Stimulated activated CD4-positive, alpha-beta T cell treated with anti-CD3 and anti-CD28 coated beads, Interleukin-2, amount 100 ng/mL, for 4 hours (primary cell): ENCODE results near the gene ANKMY1.

ENCODE experiments used
- DNase-seq: peaks from one replicate; pipeline ENCODE4 v3.0.0-alpha.2; 2020; ENCODE audit warnings: low read depth

ANKMY1 gene

DNA sequence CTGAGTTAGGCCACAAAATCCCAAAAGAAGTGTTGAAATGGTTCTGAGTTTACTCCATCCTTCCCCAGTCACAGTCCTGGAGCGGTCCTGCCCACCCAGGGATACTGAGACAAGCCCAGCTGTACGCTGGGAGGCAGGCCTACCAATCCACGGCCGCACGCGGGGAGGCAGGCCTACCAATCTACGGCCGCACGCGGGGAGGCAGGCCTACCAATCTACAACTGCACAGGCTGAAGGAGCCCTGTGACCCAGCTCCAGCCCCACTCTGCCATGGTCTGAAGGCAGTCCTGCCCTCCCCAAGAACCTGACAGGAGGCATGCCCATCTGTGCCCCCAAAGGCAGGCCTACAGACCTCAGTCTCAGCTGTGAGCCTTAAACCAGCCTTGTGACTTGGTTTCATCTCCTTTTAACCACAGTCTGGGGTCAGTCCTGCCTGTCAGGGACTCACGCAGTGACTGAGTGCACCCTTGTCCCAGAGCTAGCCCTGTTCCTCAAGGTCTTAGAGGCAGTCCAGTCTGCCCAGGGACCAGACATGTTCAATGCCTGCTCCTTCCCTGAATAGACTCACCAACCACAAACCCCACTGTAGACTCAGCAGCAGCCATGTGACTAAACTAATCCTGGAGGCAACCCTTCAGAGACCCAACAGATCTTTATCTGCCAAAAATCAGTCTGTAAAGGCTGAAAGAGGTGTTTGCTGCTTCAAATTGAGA, 85.6 kb downstream of the ANKMY1 start:
- no peak for DNase-seq

DNA sequence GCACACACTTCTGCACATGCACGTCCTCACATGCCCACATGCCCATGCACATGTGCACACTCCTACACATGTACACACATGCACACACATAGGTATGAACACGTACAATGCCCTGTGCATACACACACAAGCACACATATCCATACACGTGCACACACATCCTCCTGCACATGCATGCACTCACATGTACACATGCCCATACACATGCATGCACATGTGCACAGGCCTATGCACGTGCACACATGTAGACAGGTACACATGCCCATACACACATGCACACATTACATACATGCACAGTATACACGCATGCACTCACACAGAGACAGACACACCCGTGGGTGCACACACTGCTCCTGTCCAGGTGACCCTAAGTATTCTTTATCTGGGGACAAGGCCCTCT, 88.0 kb downstream of the ANKMY1 start:
- no peak for DNase-seq

DNA sequence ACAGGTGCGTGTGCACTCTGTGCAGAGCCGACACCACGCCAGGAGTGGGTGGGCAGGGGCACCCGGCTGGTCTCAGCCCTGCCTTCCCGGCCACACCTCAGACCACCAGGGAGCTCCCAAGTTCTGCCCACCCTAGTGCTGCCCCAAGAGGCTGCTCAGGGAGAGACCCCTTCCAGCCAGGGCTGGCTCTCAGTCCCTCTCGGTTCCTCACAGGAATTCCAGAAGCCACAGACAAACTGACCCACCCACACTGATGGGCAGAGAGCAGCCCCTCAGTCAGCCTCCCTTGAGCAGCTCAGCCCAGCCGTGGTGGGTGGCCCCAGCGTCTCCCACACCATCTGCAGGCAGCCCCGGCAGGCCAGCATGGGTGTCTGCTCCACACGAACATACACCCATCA, 88.5 kb downstream of the ANKMY1 start:
- no peak for DNase-seq

DNA sequence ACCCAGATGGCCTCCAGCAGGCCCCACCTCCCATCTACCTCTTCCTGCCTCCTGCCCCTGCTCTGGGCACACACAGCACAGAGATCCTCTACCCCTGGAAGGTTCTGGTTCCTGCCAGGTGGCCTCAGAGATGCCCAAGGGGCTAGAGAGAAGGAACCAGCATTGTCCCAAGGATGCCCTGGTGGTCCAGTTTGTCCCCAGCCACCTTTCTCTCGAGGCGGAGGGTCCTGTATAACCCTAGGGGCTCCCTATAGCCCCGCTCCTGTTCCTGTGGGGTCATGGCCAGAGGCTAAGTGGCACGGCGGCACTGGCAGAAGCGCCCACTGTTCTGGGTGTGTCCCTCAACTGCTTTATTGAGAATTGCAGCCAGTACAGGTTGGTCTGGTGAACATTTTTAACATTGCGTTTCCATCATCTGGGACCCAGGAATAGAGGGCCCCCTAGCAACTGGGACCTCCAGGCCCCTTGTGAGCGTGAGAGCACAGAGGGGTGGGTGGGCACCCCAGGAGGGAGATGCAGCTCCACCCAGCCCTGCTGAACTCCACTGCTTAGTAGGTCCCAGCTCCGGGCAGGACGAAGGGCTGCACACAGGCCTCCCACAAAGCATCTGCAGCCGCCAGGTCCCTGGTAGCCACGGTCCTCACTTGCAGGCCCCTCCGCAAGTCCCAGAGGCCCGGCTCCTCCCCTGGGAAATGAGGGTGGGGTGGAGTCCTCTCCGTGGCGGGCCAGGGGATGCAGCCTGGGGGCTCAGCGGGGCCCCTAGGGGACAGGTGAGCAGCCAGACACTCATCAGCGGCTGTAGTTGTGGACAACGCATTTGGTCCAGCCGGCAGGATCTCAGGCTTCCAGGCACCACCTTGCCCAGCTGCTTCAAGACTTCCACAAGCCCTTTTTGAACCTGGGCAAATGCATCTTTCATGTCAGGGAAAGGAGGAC, 89.2 kb downstream of the ANKMY1 start:
- DNase-seq, result no peak

DNA sequence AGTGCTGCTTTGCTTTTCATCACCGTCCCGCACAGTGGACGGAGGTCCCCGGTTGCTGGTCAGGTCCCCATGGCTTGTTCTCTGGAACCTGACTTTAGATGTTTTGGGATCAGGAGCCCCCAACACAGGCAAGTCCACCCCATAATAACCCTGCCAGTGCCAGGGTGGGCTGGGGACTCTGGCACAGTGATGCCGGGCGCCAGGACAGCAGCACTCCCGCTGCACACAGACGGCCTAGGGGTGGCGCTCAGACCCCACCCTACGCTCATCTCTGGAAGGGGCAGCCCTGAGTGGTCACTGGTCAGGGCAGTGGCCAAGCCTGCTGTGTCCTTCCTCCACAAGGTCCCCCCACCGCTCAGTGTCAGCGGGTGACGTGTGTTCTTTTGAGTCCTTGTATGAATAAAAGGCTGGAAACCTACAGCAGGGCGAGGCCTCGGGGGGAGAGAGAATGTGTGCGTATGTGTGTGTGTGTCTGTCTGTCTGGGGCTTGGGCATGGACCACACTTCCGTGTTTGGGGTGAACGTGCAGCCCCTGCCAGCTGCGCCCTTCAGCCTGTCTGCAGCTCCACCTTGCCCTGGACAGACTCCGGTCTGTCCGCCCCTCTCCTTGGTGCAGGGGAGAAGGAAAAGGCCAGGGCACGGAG, 90.0 kb downstream of the ANKMY1 start:
- DNase-seq, result no peak

DNA sequence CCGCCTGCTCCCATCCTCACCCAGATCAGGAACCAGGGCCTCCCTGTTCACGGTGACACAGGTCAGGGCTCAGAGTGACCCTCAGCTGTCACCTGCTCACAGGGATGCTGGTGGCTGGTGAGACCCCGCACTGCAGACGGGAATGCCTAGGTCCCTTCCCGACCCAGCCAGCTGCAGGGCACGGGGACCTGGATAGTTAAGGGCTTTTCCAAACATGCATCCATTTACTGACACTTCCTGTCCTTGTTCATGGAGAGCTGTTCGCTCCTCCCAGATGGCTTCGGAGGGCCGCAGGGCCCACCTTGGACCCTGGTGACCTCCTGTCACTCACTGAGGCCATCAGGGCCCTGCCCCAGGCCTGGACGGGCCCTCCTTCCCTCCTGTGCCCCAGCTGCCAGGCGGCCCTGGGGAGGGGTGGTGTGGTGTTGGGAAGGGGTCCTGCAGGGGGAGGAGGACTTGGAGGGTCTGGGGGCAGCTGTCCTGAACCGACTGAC, 90.6 kb downstream of the ANKMY1 start:
- DNase-seq, result no peak

DNA sequence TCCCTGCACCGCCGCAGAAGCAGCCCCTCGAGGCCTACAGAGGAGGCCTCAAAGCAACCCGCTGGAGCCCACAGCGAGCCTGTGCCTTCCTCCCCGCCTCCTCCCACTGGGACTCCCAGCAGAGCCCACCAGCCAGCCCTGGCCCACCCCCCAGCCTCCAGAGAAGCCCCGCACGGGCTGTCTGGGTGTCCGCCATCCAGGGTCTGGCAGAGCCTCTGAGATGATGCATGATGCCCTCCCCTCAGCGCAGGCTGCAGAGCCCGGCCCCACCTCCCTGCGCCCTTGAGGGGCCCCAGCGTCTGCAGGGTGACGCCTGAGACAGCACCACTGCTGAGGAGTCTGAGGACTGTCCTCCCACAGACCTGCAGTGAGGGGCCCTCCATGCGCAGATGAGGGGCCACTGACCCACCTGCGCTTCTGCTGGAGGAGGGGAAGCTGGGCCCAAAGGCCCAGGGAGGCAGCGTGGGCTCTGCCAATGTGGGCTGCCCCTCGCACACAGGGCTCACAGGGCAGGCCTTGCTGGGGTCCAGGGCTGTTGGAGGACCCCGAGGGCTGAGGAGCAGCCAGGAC, 91.1 kb downstream of the ANKMY1 start:
- no peak for DNase-seq

DNA sequence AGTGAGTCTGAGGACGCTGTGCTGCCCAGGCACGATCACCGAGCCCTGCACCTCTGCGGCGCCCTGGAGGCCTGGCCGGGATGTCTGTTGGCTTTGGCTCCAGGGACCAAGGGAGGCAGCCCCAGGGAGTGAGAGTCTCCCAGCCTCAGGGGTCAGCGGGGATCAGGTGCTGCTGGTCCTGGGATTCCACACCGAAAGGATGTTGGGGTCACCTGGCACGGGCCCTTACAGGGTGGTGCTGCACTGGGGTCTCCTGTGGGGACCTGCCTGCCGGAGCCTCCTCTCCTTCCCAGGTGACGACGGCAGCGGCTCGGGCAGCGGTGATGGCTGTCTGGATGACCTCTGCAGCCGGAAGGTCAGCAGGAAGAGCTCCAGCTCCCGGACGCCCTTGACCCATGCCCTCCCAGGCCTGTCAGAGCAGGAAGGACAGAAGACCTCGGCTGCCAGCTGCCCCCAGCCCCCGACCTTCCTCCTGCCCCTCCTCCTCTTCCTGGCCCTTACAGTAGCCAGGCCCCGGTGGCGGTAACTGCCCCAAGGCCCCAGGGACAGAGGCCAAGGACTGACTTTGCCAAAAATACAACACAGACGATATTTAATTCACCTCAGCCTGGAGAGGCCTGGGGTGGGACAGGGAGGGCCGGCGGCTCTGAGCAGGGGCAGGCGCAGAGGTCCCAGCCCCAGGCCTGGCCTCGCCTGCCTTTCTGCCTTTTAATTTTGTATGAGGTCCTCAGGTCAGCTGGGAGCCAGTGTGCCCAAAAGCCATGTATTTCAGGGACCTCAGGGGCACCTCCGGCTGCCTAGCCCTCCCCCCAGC, 91.8 kb downstream of the ANKMY1 start:
- no peak for DNase-seq

DNA sequence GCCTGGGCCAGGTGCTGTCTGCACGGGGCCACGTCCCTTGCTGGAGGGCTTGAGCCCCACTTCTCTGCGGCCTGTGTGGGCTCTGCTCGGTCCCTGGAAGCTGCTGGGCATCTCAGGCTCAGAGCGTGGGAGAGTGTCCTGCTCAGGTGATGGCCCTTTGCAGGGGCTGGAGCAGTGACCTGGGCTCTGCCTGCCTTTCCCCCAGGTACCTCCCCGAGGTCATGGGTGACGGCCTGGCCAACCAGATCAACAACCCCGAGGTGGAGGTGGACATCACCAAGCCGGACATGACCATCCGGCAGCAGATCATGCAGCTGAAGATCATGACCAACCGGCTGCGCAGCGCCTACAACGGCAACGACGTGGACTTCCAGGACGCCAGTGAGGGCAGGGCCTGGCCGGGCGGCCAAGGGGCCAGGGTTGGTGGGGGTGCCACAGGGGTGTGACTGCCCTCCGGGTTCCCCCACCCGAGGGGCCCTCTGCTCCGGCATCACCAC, 92.5 kb downstream of the ANKMY1 start:
- DNase-seq, result no peak

DNA sequence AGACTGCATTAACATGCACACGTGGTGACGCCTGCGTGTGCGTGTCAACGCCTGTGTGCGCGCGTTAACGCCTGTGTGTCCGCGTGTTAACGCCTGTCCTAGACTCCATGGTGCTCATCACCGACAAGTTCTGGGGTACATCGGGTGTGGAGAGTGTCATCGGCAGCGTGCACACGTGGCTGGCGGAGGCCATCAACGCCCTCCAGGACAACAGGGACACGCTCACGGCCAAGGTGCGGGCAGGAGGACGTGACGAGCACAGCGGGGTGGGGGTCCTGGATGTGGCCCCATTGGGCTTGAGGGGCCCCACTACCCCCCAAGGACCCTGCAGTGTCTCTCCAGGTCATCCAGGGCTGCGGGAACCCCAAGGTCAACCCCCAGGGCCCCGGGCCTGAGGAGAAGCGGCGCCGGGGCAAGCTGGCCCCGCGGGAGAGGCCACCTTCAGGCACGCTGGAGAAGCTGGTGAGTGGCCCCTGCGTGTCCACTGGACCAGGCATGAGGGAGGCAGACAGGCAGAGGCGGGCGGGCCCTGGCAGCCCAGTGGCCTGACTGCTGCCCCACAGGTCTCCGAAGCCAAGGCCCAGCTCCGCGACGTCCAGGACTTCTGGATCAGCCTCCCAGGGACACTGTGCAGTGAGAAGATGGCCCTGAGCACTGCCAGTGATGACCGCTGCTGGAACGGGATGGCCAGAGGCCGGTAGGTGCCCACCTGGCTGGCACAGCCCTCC, 93.1 kb downstream of the ANKMY1 start:
- no peak for DNase-seq

DNA sequence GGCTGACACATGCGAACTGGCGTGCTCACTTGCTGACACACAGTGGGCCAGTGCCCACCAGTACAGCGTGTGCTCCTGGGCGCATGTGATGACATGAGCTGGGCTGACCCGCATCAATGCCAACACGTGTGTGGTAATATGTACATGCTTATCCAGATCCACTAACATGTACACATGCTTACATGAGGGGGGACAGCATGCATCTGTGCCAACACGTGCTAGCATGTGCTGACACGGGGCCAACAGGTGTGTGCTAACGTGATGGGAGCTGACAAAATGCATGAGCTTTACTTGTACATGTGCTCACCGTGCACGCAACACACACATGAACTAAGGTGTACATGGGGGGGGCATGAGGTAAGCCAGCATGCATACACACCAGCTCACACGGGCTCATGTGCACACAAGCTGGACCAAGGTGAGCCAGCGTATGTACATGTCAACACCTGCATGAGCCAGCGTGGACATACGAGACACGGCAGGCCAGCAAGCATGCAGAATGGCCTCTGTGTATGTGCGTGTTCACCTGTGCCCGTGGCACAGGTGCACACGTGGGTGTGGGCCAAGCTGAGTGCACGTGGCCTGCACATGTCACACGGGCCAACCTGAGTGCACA, 93.8 kb downstream of the ANKMY1 start:
- DNase-seq, result no peak

DNA sequence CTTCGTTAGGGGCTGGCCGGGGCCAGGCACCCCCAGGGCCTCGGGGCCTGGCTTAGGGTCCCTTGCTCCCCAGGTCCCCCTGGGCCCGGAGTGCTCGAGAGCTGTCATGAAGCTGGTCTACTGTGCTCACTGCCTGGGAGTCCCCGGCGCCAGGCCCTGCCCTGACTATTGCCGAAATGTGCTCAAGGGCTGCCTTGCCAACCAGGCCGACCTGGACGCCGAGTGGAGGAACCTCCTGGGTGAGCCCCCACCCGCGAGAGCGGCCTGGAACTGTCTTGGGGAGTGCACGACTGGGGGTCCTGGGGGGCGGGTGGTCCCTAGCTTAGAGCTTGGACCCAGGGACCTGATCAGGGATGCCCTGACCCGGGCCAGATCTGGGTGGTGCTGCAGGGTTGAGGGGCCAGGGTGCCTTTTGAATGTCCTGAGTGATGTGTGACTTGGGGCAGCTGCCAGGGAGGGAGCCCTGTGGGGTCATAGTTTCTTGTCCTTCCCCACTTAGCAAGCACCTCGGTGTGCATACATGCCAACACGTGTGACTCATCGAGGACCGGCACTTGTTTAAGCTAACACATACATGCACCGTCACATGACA, 94.4 kb downstream of the ANKMY1 start:
- DNase-seq, result no peak

DNA sequence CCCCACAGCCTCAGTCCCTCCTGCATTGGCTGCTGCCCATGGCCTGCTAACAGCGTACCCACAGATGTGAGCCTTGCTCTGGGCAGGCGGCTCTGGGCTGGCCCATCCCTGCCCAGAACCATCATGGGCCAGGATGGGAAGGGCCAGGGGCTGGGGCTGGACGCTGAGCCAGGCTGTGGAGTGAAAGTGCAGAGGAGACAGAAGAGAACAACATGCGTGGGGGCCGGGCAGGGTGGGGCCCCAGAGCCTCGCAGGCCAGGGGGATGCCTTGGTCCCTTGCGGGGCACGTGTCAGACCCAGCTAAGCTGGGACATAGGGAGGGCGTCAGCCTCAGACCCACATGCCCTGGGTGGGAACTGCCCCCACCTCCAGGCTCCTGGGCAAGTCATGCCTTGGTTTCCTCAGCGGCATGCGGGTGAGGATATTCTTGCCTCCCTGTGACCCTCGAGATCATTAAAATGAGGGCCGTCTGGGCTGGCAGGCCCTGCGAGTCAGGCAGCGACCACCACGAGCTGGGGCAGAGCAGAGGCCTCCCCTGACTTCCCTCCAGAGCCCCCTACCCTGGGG, 95.0 kb downstream of the ANKMY1 start:
- DNase-seq, result no peak

DNA sequence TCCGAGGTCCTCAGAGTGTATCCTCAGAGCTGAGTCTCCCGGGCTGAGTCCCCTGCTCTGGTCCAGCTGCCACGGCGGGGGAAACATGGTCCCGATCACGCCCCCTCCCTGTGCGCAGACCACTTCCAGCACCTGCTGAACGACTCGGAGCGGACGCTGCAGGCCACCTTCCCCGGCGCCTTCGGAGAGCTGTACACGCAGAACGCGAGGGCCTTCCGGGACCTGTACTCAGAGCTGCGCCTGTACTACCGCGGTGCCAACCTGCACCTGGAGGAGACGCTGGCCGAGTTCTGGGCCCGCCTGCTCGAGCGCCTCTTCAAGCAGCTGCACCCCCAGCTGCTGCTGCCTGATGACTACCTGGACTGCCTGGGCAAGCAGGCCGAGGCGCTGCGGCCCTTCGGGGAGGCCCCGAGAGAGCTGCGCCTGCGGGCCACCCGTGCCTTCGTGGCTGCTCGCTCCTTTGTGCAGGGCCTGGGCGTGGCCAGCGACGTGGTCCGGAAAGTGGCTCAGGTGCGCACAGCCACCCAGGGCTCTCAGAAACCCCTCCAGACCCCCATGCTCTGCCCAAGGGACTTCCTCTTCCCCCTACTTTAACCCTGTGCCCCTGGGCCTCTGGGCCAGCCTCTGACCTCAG, 95.6 kb downstream of the ANKMY1 start:
- no peak for DNase-seq

DNA sequence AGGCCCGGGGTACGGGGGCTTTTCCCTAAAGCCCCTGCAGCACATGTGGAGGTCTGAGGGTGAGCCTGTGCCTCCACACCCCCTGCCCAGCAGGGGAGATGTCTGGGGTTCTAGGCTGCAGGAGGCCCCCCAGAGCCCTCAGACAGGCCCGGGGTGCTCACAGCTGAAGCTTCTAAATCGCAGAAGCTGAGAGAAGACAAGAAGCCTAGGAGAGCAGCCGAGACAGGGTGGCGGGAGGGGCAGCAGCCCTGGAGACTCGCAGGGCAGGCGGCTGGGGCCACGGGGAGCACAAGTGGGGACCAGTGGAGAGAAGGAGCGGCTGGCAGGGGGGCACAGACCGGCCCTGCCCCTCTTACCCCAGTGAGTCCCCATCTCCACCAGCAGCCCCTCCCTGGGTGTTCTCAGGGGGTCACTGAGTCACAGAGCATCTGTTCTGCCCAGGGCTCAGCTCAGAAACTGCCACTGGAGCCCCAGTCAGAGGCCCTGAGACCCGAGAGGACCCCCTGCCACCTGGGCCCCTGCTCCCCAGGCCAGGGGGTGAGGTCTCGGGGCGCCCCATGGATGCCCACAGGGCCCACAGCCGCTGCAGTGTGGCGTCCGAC, 96.2 kb downstream of the ANKMY1 start:
- no peak for DNase-seq

DNA sequence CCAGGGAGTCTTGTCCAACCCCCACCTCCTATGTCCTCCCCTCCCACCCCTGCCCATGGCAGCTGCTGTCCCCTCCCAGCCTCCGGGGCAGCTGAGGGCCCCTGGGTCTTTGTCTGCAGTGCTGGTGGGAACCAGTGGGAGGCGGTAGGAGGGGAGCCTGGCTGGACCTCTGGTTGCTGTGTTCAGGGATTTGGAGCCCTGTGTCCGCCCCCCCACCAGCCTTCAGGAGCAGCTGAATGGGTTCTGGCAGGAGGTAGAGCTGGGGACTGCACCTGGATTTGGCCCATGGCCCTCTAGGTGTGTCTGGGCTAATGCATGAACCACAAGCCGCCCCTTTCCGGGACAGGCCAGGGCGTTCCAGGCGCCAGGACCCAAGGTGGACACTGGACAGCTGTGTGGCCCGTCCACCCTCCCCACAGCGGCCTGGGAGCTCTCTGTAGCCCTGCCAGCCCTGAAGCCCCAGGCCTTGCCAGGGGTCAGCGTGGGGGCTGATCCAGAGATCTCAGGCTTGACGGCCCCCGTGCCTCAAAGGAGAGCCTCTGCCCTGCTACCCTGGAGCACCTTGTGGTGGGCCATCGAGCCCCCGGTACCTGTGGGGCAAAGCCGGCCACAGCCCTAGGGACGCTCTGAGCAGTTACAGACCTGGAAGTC, 96.9 kb downstream of the ANKMY1 start:
- DNase-seq, result no peak

DNA sequence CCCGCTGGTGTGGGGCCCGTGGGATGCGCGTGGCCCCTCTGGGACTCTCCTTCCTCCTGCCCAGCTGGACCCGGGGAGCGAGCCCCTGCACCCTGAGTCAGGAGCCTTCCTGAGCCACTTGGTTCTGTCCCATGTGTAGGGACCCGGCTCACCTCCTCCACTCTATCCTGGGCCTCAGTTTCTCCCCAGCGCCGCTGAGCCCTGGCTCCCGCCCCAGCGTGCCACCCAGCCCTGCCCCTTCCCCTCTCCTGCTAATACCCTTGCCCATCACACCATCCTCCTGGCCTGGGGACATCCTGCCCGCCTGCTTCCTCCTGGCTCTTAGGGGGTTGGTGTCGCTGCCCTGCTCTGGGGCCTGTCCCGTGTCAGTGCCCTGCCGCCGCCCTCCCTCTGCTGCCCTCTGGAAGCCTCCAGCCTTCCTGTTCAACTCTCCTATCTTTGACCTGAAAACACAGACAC, 97.5 kb downstream of the ANKMY1 start:
- DNase-seq, result no peak
